ENCODE data around the gene CLECL1. TPM values are rescaled to one million over a fixed set of nuclear protein-coding genes. Genes with fewer than 3 reads are reported as not detected.
A peak's percentile ranks its signal among the peaks of the same experiment; 100 is the strongest.

CLECL1 gene
- total RNA-seq, 2 experiments from 2014 or later = 0.44 to 1.7 TPM

GRCh38 chr12:9673404-9674225 is 59.3 kb downstream of the CLECL1 start:
- peaks cover 0 to 3% of the 10 kb centered on the region in 2 experiments for H3K9me3 ChIP-seq (ENCODE audit: control insufficient read depth in 1 of 2, insufficient read depth in 1 of 2, low read length in 2 of 2)
- TF ChIP-seq CTCF (IDR thresholded peaks at IDR 0.05) = no peak
- Mint-ChIP-seq H3K27me3 (no peaks in the 10 kb centered on the region), H3K27ac (peak overlapping the region; percentile 90), H3K36me3 (ENCODE audit: low read depth) (peaks cover 81% of the 10 kb centered on the region), H3K4me1 (ENCODE audit: low read depth) (peaks cover 82% of the 10 kb centered on the region), H3K9me3 (no peaks in the 10 kb centered on the region), H3K4me3 (peak overlapping the region; percentile 87)
- peak overlapping the region; percentile 72 for H3K4me3 ChIP-seq (ENCODE audit: low read length)
- H3K4me1 ChIP-seq (ENCODE audit: insufficient read depth, low read length) = peaks cover 37% of the 10 kb centered on the region
- ChIA-PET CTCF (interaction anchor here (0.8 to 1.6 kb wide), 2 partner anchors 10 to 35 kb away, joined by 3 to 6 read pairs; no protein-coding TSS in a partner anchor), POLR2A (interaction anchor here (0.7 to 12.3 kb wide), 28 partner anchors 8 to 332 kb away, joined by 3 to 238 read pairs (median 4); partner anchors contain the start of gene CD69)
- H3K27ac ChIP-seq (ENCODE audit: low read depth in 1 of 2, low read length in 2 of 2) = peak overlapping the region; percentile 77 to 88
- no peaks in the 10 kb centered on the region for H3K27me3 ChIP-seq (ENCODE audit: control insufficient read depth in 1 of 2, insufficient read depth in 2 of 2, low read length in 2 of 2)
- DNase-seq = peak in 10 of 14 experiments; percentile 18 to 79 (median 46)
- ATAC-seq (ENCODE audit: poor library complexity) = peak; percentile 38
- peaks cover 26% of the 10 kb centered on the region for H3K36me3 ChIP-seq (ENCODE audit: insufficient read depth, low read length)
- intact Hi-C loops (cut with DNase I, micrococcal nuclease) = loop anchor here (2.0 to 5.0 kb wide), 4 partner anchors 17 to 194 kb away; partner anchors contain the start of gene CLEC2B (in 1 of the 2)

Other genes with a start within 250 kb of the CLECL1 start
- 10 to 100 TPM; 54.8 to 56.2 TPM for gene KLRB1, start 125.2 kb downstream of the CLECL1 start, total RNA-seq
- 100 to 1,000 TPM; 121 to 122 TPM for gene CLEC2D, start 63.4 kb downstream of the CLECL1 start, total RNA-seq
- 100 to 1,000 TPM; 631 to 659 TPM for gene CD69, start 27.8 kb upstream of the CLECL1 start, total RNA-seq
- gene KLRF1, start 94.4 kb upstream of the CLECL1 start, total RNA-seq = under 1 TPM in 1 of 2 experiments, not detected in 1; 0.44 TPM
- gene CLEC2B, start 136.3 kb upstream of the CLECL1 start, total RNA-seq = 100 to 1,000 TPM; 152 to 155 TPM
- gene KLRF2, start 148.4 kb upstream of the CLECL1 start, total RNA-seq = not detected
- not detected for gene CLEC2A, start 199.3 kb upstream of the CLECL1 start, total RNA-seq
- gene CLEC12A, start 238.3 kb upstream of the CLECL1 start, total RNA-seq = under 1 TPM; 0.22 to 0.42 TPM

Data from CD4-positive, alpha-beta T cell (primary cell).